Endothelial cell of umbilical vein (primary cell): ENCODE measurements around the gene PPP1R15B. TPM values are rescaled to one million over a fixed set of nuclear protein-coding genes. Genes with fewer than 3 reads are reported as not detected.

Experiments
- BruUV-seq: library from RNA; stranded (reverse); fragments of 400-500 nt; replicated peaks from 2 replicates; lab custom pipeline; 2021; lab: Mats Ljungman, UMichigan
- CTCF ChIA-PET: fragments of 300-600, 350-600 bp; sonication (Branson Sonifier 250); formaldehyde crosslinking; loops from one replicate; lab custom pipeline; 2021; ENCODE audit warnings: antibody characterized with exemption, inconsistent platforms; lab: Charles Lee
- POLR2A ChIA-PET: fragments of 300-600, 350-600 bp; sonication (Branson Sonifier 250); formaldehyde crosslinking; loops from one replicate; lab custom pipeline; 2021; ENCODE audit warnings: antibody characterized with exemption, inconsistent platforms; lab: Charles Lee
- DNase-seq: peaks from one replicate; pipeline ENCODE4 v3.0.0-alpha.2; 2011; ENCODE audit warnings: low read depth, low spot score
- FAIRE-seq: peaks from 2 replicates; lab custom pipeline; 2011; peaks lifted over from hg19 to GRCh38; lab: Jason Lieb, UNC
- H2AFZ ChIP-seq: 2 replicates; pipeline ENCODE4 v1.6.0; 2012; ENCODE audit warnings: low read depth, low read length, control low read depth, inconsistent platforms
- H3K27ac ChIP-seq: 2 replicates; pipeline ENCODE4 v1.5.1; 2011; ENCODE audit warnings: low read depth, mild to moderate bottlenecking, control low read depth, low read length, moderate library complexity; ENCODE audit not compliant: insufficient read depth
- H3K27me3 ChIP-seq, 2 experiments: 2 replicates each; pipeline versions ENCODE4 v1.6.0 to v1.6.1; 2011; ENCODE audit warnings: low read length in 2 of 2, mixed read lengths in 1 of 2; ENCODE audit not compliant: control insufficient read depth in 2 of 2, insufficient read depth in 2 of 2
- H3K36me3 ChIP-seq, 2 experiments: 2 replicates in 1 of 2; 3 replicates in 1 of 2; pipeline ENCODE4 v1.5.1; 2011; ENCODE audit warnings: low read length in 2 of 2, mild to moderate bottlenecking in 1 of 2, moderate library complexity in 1 of 2; ENCODE audit not compliant: control insufficient read depth in 2 of 2, insufficient read depth in 2 of 2; ENCODE audit errors: extremely low read depth in 1 of 2
- H3K4me1 ChIP-seq: 3 replicates; pipeline ENCODE4 v1.5.1; 2011; ENCODE audit warnings: mild to moderate bottlenecking, low read length; ENCODE audit not compliant: control insufficient read depth, insufficient read depth; ENCODE audit errors: extremely low read depth
- H3K4me2 ChIP-seq: 2 replicates; pipeline ENCODE4 v1.6.1; 2011; ENCODE audit warnings: low read length, control low read depth, mixed read lengths; ENCODE audit not compliant: insufficient read depth
- H3K4me3 ChIP-seq, 3 experiments: fragments of 200-600 bp in 1 of 3; sonication (generic), shearing (Covaris generic) in 1 of 3; replicated peaks in 1 of 3; 2 replicates each; pipeline ENCODE4 v1.5.1; 2011 to 2016; ENCODE audit warnings: control low read depth in 3 of 3, low read length in 3 of 3, mild to moderate bottlenecking in 2 of 3, inconsistent platforms in 1 of 3, low read depth in 1 of 3, moderate library complexity in 1 of 3; ENCODE audit not compliant: insufficient read depth in 1 of 3
- H3K79me2 ChIP-seq: 2 replicates; pipeline ENCODE4 v1.6.0; 2012; ENCODE audit warnings: low read length, inconsistent platforms; ENCODE audit not compliant: control insufficient read depth, insufficient read depth
- H3K9ac ChIP-seq: replicated peaks from 2 replicates; pipeline ENCODE3; 2011; ENCODE audit warnings: low read length, control low read depth; ENCODE audit not compliant: insufficient read depth; ENCODE audit errors: extremely low read depth
- H3K9me1 ChIP-seq: replicated peaks from 3 replicates; pipeline ENCODE4 v1.6.0; 2011; ENCODE audit warnings: mild to moderate bottlenecking, low read length; ENCODE audit not compliant: control insufficient read depth, insufficient read depth; ENCODE audit errors: extremely low read depth
- H3K9me3 ChIP-seq: replicated peaks from 2 replicates; pipeline ENCODE4 v1.5.1; 2012; ENCODE audit warnings: low read length, inconsistent platforms; ENCODE audit not compliant: control insufficient read depth, insufficient read depth
- H4K20me1 ChIP-seq: replicated peaks from 2 replicates; pipeline ENCODE3; 2011; ENCODE audit warnings: mild to moderate bottlenecking, low read length; ENCODE audit not compliant: control insufficient read depth, insufficient read depth; ENCODE audit errors: extremely low read depth
- EZH2 ChIP-seq: IDR thresholded peaks from 2 replicates; pipeline ENCODE4 v1.6.1; 2012; ENCODE audit warnings: borderline replicate concordance, low read depth, mild to moderate bottlenecking, moderate library complexity, low read length, inconsistent platforms; ENCODE audit not compliant: severe bottlenecking
- FOS ChIP-seq: IDR thresholded peaks from 2 replicates; pipeline ENCODE4 v1.6.1; 2011; ENCODE audit warnings: mild to moderate bottlenecking, low read length, moderate library complexity, borderline replicate concordance; ENCODE audit not compliant: insufficient read depth
- GATA2 ChIP-seq: IDR thresholded peaks from 2 replicates; pipeline ENCODE4 v1.7.0; 2011; ENCODE audit warnings: low read depth, mild to moderate bottlenecking, moderate library complexity, mixed read lengths, low read length; ENCODE audit not compliant: insufficient read length, insufficient read depth
- JUN ChIP-seq: IDR thresholded peaks from 2 replicates; pipeline ENCODE4 v1.6.1; 2011; ENCODE audit warnings: borderline replicate concordance, low read depth; ENCODE audit not compliant: insufficient read length, insufficient read depth
- MYC ChIP-seq: IDR thresholded peaks from one replicate; pipeline ENCODE4 v1.6.1; 2011; ENCODE audit warnings: mild to moderate bottlenecking, low read depth, low read length
- POLR2A ChIP-seq: IDR thresholded peaks from 2 replicates; pipeline ENCODE4 v1.6.1; 2012; ENCODE audit warnings: low read depth, mild to moderate bottlenecking, control low read depth, low read length
- POLR2AphosphoS5 ChIP-seq: IDR thresholded peaks from 2 replicates; pipeline ENCODE4 v1.6.1; 2012; ENCODE audit warnings: low read depth, mild to moderate bottlenecking, control low read depth, low read length, moderate library complexity; ENCODE audit not compliant: insufficient read depth
- dilution Hi-C: fragments of 300-500 bp; cut with MboI; formaldehyde crosslinking; loops from one replicate; pipeline ENCODE4 v1.15.0; 2019; ENCODE audit warnings: low sequenced_read_pairs; ENCODE audit not compliant: extremely low pct_ligation_motif_present
- intact Hi-C: fragments of 100-400 bp; cut with micrococcal nuclease; formaldehyde crosslinking; loops from one replicate; pipeline ENCODE4 v1.10.0; 2022
- polyA plus RNA-seq, 4 experiments: library from polyadenylated mRNA; depleted of rRNA in 3 of 4; stranded (reverse) in 3 of 4; unstranded in 1 of 4; fragments of >200 nt; gene quantifications; 2 replicates each; pipeline versions ENCODE4 v1.2.1 to v1.2.3, GENCODE V29; 2011 to 2012; ENCODE audit warnings: missing spikeins in 1 of 4
- total RNA-seq: library from RNA; stranded (reverse); gene quantifications from 2 replicates; pipeline ENCODE4 v1.2.3, GENCODE V29; 2021
- TF ChIP-seq, protein P1 (sequence below), 2 donors: IDR thresholded peaks; 1 replicate in 1 of 2; 2 replicates in 1 of 2; pipeline ENCODE4 v1.5.1; 2011; ENCODE audit warnings: low read length in 2 of 2, mild to moderate bottlenecking in 2 of 2, moderate library complexity in 2 of 2, control low read depth in 1 of 2, inconsistent platforms in 1 of 2, low read depth in 1 of 2; ENCODE audit not compliant: insufficient read depth in 1 of 2; ENCODE audit errors: extremely low read depth in 1 of 2
- TF ChIP-seq, protein P2 (sequence below): IDR thresholded peaks from 2 replicates; pipeline ENCODE4 v1.6.1; 2011; ENCODE audit not compliant: insufficient read depth, insufficient read length

Gene PPP1R15B
- total and polyA plus RNA-seq, 2 donors (not counting 3 experiments of a cell fraction or from before 2014, with no cell fraction given): 16.8 to 39.8 TPM

DNA sequence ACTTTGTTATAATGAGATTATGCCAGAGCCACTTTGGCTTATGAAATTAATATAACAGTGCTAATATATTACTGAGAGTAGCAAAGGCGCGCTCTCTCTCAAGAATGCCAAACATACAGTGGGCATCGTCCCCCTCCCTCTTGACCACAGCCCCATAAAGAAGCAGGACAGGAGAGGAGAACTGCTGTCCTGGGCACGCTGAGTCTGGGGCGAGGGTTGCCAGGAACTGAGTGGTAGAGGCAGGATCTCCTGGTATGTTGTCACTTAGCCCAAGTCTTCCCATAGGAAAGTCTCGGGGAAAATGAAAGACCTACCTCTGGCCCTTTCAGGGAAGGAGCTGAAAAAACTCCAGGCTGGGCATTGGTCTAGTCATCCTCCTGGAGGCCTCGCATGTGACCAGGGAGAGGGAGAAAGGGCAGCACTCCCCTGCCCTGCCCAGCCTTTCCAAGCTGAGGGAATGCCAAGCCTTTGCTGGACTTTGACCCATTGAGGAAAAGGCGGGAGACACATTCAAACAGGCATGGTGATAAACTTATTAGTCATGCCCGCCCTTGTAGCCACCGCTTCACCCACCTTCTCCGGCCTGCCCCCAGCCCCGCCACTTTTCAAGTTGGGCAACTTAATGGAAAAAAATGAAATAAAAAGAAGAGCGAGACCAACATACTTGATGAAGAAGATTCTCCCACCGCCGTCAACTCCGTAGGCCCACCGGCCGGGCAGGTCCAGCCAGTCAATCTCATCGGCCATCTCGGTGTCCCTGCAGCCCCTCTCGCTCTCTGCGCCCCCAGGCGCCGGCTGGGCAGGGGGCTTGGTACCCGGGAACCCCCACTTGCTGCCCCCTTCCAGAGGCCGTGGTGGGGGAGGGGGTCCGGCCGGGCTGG, 34.5 kb downstream of the PPP1R15B start:
- Histone ChIP-seq H3K9me1 (no peaks in the 10 kb centered on the region), H2AFZ (peak overlapping the region; percentile 97), H4K20me1 (no peaks in the 10 kb centered on the region), H3K4me2 (peak overlapping the region; percentile 81), H3K79me2 (no peaks in the 10 kb centered on the region), H3K27me3 (no peaks in the 10 kb centered on the region), H3K4me3 (peak overlapping the region; percentile 47 to 68 (median 57)), H3K9ac (peak overlapping the region; percentile 11), H3K27ac (peak overlapping the region; percentile 33), H3K9me3 (no peaks in the 10 kb centered on the region), H3K36me3 (no peaks in the 10 kb centered on the region), H3K4me1 (peaks cover 21% of the 10 kb centered on the region)
- DNase-seq: peak; percentile 64
- intact Hi-C loops: loop anchor here (1.0 kb wide), 1 partner anchor 21 kb away; no protein-coding TSS in a partner anchor
- FAIRE-seq: peak; percentile 93
- CTCF ChIA-PET: interaction anchor here (0.6 to 11.1 kb wide), 10 partner anchors 8 to 214 kb away, joined by 3 to 164 read pairs (median 7); partner anchors contain the start of gene PLEKHA6
- BruUV-seq: no TSS peak
- TF ChIP-seq, protein P1, sequence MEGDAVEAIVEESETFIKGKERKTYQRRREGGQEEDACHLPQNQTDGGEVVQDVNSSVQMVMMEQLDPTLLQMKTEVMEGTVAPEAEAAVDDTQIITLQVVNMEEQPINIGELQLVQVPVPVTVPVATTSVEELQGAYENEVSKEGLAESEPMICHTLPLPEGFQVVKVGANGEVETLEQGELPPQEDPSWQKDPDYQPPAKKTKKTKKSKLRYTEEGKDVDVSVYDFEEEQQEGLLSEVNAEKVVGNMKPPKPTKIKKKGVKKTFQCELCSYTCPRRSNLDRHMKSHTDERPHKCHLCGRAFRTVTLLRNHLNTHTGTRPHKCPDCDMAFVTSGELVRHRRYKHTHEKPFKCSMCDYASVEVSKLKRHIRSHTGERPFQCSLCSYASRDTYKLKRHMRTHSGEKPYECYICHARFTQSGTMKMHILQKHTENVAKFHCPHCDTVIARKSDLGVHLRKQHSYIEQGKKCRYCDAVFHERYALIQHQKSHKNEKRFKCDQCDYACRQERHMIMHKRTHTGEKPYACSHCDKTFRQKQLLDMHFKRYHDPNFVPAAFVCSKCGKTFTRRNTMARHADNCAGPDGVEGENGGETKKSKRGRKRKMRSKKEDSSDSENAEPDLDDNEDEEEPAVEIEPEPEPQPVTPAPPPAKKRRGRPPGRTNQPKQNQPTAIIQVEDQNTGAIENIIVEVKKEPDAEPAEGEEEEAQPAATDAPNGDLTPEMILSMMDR (IDR thresholded peaks at IDR 0.05; ENCODE audit: extremely low read depth in 1 of 2, insufficient read depth in 1 of 2, low read depth in 1 of 2, low read length in 2 of 2): no peak
- TF ChIP-seq GATA2 (peak; percentile 53), MYC (no peak), JUN (no peak), POLR2A (no peak), EZH2 (no peak), POLR2AphosphoS5 (peak; percentile 31), FOS (peak; percentile 65)
- TF ChIP-seq, protein P2, sequence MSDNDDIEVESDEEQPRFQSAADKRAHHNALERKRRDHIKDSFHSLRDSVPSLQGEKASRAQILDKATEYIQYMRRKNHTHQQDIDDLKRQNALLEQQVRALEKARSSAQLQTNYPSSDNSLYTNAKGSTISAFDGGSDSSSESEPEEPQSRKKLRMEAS: no peak
- dilution Hi-C loops: no loop called here
- POLR2A ChIA-PET: interaction anchor here (0.6 to 1.2 kb wide), 2 partner anchors 13 to 186 kb away, joined by 3 read pairs; no protein-coding TSS in a partner anchor
